Astrocyte (in vitro differentiated cells and primary cell): ENCODE data around the gene FRYL.

Experiments
- EZH2 ChIP-seq: IDR thresholded peaks from 2 replicates; pipeline ENCODE4 v1.6.1; 2012; ENCODE audit warnings: mild to moderate bottlenecking, low read length, inconsistent platforms; ENCODE audit not compliant: insufficient read depth
- TF ChIP-seq, protein P1 (sequence below): IDR thresholded peaks from 2 replicates; pipeline ENCODE4 v1.5.1; 2011; ENCODE audit warnings: low read depth, mild to moderate bottlenecking, inconsistent platforms, low read length, moderate library complexity; ENCODE audit not compliant: insufficient read depth

- TF ChIP-seq, protein P1, sequence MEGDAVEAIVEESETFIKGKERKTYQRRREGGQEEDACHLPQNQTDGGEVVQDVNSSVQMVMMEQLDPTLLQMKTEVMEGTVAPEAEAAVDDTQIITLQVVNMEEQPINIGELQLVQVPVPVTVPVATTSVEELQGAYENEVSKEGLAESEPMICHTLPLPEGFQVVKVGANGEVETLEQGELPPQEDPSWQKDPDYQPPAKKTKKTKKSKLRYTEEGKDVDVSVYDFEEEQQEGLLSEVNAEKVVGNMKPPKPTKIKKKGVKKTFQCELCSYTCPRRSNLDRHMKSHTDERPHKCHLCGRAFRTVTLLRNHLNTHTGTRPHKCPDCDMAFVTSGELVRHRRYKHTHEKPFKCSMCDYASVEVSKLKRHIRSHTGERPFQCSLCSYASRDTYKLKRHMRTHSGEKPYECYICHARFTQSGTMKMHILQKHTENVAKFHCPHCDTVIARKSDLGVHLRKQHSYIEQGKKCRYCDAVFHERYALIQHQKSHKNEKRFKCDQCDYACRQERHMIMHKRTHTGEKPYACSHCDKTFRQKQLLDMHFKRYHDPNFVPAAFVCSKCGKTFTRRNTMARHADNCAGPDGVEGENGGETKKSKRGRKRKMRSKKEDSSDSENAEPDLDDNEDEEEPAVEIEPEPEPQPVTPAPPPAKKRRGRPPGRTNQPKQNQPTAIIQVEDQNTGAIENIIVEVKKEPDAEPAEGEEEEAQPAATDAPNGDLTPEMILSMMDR = no peak
- no peak for TF ChIP-seq EZH2
These were observed 261.9 kb downstream of the FRYL start for GRCh38 chr4:48518143-48518542.
